Breast epithelium (tissue), 4 donors: Measurements from ENCODE around the gene CHRM1. TPM values are rescaled to one million over a fixed set of nuclear protein-coding genes. Genes with fewer than 3 reads are reported as not detected.
A peak's percentile ranks its signal among the peaks of the same experiment; 100 is the strongest.

Experiments
- DNase-seq, 2 donors: peaks; one replicate each; pipeline ENCODE4 v3.0.0-alpha.2; 2019; ENCODE audit warnings: low spot score in 2 of 2
- H3K27ac ChIP-seq, 2 donors: fragments of 200-600 bp; sonication (generic) in 1 of 2; one replicate each; pipeline ENCODE4 v1.5.1; 2016 to 2019; ENCODE audit warnings: mild to moderate bottlenecking in 1 of 2
- H3K27me3 ChIP-seq, 2 donors: fragments of 200-600 bp; sonication (generic) in 1 of 2; one replicate each; pipeline versions ENCODE4 v1.5.1 to v1.6.0; 2017 to 2019; ENCODE audit warnings: control low read depth in 1 of 2, mild to moderate bottlenecking in 1 of 2
- H3K36me3 ChIP-seq: fragments of 200-600 bp; one replicate; pipeline ENCODE4 v1.5.1; 2019
- H3K4me1 ChIP-seq, 2 donors: fragments of 200-600 bp; sonication (generic); one replicate each; pipeline ENCODE4 v1.5.1; 2016 to 2019; ENCODE audit warnings: control low read depth in 1 of 2
- H3K4me3 ChIP-seq, 3 donors: fragments of 200-600 bp; sonication (generic); 1 replicate in 2 of 3; 2 replicates in 1 of 3; pipeline ENCODE4 v1.5.1; 2016 to 2019; ENCODE audit warnings: mild to moderate bottlenecking in 3 of 3, moderate library complexity in 2 of 3
- H3K9me3 ChIP-seq, 2 donors: fragments of 200-600 bp; sonication (generic) in 1 of 2; one replicate each; pipeline ENCODE4 v1.5.1; 2016 to 2019; ENCODE audit warnings: control low read depth in 1 of 2
- POLR2A ChIP-seq: fragments of 450-650 bp; IDR thresholded peaks from one replicate; pipeline ENCODE4 v1.6.1; 2016; ENCODE audit warnings: antibody characterized with exemption, mild to moderate bottlenecking, moderate library complexity
- POLR2AphosphoS5 ChIP-seq, 3 donors: sonication (generic); formaldehyde crosslinking; IDR thresholded peaks; one replicate each; pipeline ENCODE4 v1.6.1; 2017; ENCODE audit warnings: antibody characterized with exemption in 3 of 3
- intact Hi-C: fragments of 100-400 bp; cut with DNase I; formaldehyde crosslinking; loops from one replicate; pipeline ENCODE4 v1.15.1; 2023; ENCODE audit warnings: low total_unique reads
- total RNA-seq, 3 donors: library from RNA; depleted of rRNA; stranded (reverse); fragments of >200 nt; gene quantifications; one replicate each; pipeline ENCODE4 v1.1.0, GENCODE V29; 2016
- TF ChIP-seq, protein P1 (sequence below), 3 donors: fragments of 450-650 bp; IDR thresholded peaks; one replicate each; pipeline ENCODE4 v1.5.1; 2016 to 2017; ENCODE audit warnings: antibody characterized with exemption in 3 of 3, mild to moderate bottlenecking in 3 of 3, moderate library complexity in 3 of 3

The CHRM1 gene
- total RNA-seq, 3 donors from 2014 or later = 0.88 to 1.3 TPM; not detected in 1

DNA sequence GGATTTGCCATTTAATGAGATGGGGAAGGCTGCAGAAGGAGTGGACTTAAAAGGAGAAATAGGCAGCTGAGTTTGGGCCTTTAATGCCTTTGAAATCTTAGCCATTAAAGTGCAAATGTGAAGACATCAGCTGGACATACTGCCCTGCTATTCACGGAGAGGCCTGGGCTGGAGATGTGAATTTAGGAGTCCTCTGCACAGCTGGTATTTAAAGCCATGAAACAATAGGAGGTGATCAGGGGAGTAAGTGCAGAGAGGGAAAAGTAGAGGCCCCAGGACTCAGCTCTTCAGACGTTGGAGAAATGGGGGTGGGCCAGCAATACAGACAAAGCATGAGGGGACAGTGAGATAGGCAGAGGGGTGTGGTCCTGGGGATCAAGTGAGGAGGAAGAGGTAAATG lies 23.9 kb downstream of the CHRM1 start:
- no peaks in the 10 kb centered on the region for H3K36me3 ChIP-seq
- H3K9me3 ChIP-seq = no peaks in the 10 kb centered on the region
- H3K4me1 ChIP-seq = no peaks in the 10 kb centered on the region
- H3K4me3 ChIP-seq = no peak overlapping the region
- no peak overlapping the region for H3K27ac ChIP-seq
- intact Hi-C loops = no loop called here
- no peak for DNase-seq
- H3K27me3 ChIP-seq = no peaks in the 10 kb centered on the region
- TF ChIP-seq, protein P1, sequence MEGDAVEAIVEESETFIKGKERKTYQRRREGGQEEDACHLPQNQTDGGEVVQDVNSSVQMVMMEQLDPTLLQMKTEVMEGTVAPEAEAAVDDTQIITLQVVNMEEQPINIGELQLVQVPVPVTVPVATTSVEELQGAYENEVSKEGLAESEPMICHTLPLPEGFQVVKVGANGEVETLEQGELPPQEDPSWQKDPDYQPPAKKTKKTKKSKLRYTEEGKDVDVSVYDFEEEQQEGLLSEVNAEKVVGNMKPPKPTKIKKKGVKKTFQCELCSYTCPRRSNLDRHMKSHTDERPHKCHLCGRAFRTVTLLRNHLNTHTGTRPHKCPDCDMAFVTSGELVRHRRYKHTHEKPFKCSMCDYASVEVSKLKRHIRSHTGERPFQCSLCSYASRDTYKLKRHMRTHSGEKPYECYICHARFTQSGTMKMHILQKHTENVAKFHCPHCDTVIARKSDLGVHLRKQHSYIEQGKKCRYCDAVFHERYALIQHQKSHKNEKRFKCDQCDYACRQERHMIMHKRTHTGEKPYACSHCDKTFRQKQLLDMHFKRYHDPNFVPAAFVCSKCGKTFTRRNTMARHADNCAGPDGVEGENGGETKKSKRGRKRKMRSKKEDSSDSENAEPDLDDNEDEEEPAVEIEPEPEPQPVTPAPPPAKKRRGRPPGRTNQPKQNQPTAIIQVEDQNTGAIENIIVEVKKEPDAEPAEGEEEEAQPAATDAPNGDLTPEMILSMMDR (IDR thresholded peaks at IDR 0.05) = no peak
- TF ChIP-seq POLR2AphosphoS5 (IDR thresholded peaks at IDR 0.05) = no peak
- no peak for TF ChIP-seq POLR2A

DNA sequence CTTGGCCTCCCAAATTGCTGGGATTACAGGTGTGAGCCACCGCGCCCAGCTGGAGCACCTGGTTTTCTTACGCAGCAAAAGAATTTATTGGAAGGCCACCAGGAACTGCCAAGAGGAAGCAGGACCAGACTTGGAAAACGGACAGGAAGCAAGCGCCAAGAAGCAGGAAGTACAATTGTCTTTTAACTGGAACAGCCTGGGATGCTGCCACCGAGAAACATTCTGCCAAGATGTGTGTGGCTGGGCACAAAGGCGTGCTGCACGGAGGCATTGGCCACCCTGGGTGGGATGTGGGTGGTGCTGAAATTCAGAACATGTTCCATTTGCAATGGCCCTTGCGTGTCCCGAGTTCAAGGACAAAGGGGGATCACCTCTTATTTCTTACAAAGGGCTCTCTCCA lies 25.1 kb downstream of the CHRM1 start:
- no peak for DNase-seq
- Histone ChIP-seq H3K9me3 (no peaks in the 10 kb centered on the region), H3K4me3 (no peak overlapping the region), H3K27ac (no peak overlapping the region), H3K36me3 (no peaks in the 10 kb centered on the region), H3K4me1 (no peaks in the 10 kb centered on the region), H3K27me3 (no peaks in the 10 kb centered on the region)
- TF ChIP-seq, protein P1 (IDR thresholded peaks at IDR 0.05) = no peak
- TF ChIP-seq POLR2A (no peak), POLR2AphosphoS5 (IDR thresholded peaks at IDR 0.05) (peak in 2 of 3 donors; percentile 23 to 26)
- intact Hi-C loops = no loop called here

DNA sequence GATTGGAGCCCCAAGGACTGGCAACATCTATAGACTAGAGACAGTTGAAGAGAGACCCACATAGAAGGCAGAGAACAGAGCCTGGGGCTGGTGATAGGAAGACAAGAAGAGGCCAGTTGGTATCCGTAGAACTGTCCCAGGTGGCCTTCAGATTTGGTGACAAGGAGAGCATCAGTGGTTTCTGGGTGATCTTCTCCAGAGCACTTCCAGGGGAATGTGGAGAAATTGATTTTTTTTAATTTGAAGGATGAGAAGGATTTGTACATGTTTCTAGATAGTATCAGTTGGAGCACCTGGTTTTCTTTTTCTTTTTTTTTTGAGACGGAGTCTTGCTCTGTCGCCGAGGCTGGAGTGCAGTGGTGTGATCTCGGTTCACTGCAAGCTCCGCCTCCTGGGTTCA lies 25.7 kb downstream of the CHRM1 start:
- intact Hi-C loops = no loop called here
- TF ChIP-seq, protein P1 (IDR thresholded peaks at IDR 0.05) = no peak
- TF ChIP-seq POLR2AphosphoS5 (IDR thresholded peaks at IDR 0.05) (no peak), POLR2A (no peak)
- Histone ChIP-seq H3K9me3 (no peaks in the 10 kb centered on the region), H3K27ac (no peak overlapping the region), H3K4me1 (no peaks in the 10 kb centered on the region), H3K27me3 (no peaks in the 10 kb centered on the region), H3K36me3 (no peaks in the 10 kb centered on the region), H3K4me3 (no peak overlapping the region)
- no peak for DNase-seq

DNA sequence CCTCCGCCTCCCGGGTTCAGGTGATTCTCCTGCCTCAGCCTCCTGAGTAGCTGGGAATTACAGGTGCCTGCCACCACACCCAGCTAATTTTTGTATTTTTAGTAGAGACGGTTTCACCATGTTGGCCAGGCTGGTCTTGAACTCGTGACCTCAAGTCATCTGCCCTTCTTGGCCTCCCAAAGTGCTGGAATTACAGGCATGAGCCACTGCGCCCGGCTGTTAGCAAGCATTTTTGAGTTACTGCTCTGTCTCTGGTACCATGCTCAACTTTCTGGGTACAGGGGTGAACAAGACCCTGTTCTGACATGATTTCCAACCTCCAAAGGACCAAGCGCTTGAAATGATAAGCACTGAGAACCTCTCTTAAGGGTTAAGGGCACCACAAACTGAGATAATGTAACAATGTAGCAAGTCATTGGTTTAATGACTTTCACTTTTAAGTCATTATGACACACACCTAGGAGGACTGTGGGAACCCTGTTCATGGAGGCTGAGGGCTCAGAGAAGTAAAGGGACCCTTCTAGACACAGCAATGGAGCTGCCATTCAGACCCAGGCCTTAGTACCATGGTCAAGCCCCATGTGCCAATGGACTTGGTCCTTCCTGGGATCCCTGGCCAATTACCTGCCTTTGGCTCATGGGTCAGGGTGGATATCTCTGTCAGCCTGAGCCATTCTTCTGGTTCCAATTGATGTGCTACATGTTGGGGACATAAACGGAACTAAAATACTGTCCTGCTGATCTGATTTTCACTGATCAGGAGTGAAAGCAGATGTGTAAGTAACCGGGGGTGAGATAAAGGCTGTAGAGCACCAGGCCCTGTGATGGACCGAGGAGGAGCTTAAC lies 28.9 kb downstream of the CHRM1 start:
- intact Hi-C loops = no loop called here
- no peak overlapping the region for H3K4me3 ChIP-seq
- DNase-seq = no peak
- no peaks in the 10 kb centered on the region for H3K9me3 ChIP-seq
- H3K4me1 ChIP-seq = no peaks in the 10 kb centered on the region
- no peak overlapping the region for H3K27ac ChIP-seq
- H3K27me3 ChIP-seq = no peaks in the 10 kb centered on the region
- H3K36me3 ChIP-seq = peaks cover 15% of the 10 kb centered on the region
- TF ChIP-seq POLR2A (no peak), POLR2AphosphoS5 (IDR thresholded peaks at IDR 0.05) (no peak)
- TF ChIP-seq, protein P1 (IDR thresholded peaks at IDR 0.05) = no peak
